Panc1 (cell line): ENCODE measurements around the gene INPP5F.
"Not testable (repeated sequence)": the region's sequence is repeated elsewhere in the genome, so short reads cannot be mapped to it uniquely, and the experiment has no call there.

Source experiments
- POLR2AphosphoS5 ChIP-seq: IDR thresholded peaks from 2 replicates; pipeline ENCODE4 v1.6.1; 2012; ENCODE audit warnings: mild to moderate bottlenecking, low read depth, low read length, moderate library complexity
- TF ChIP-seq, protein P1 (sequence below): fragments of 450-650 bp; IDR thresholded peaks from 2 replicates; pipeline ENCODE4 v1.5.1; 2017; ENCODE audit warnings: mild to moderate bottlenecking

- TF ChIP-seq, protein P1, sequence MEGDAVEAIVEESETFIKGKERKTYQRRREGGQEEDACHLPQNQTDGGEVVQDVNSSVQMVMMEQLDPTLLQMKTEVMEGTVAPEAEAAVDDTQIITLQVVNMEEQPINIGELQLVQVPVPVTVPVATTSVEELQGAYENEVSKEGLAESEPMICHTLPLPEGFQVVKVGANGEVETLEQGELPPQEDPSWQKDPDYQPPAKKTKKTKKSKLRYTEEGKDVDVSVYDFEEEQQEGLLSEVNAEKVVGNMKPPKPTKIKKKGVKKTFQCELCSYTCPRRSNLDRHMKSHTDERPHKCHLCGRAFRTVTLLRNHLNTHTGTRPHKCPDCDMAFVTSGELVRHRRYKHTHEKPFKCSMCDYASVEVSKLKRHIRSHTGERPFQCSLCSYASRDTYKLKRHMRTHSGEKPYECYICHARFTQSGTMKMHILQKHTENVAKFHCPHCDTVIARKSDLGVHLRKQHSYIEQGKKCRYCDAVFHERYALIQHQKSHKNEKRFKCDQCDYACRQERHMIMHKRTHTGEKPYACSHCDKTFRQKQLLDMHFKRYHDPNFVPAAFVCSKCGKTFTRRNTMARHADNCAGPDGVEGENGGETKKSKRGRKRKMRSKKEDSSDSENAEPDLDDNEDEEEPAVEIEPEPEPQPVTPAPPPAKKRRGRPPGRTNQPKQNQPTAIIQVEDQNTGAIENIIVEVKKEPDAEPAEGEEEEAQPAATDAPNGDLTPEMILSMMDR = not testable (repeated sequence)
- not testable (repeated sequence) for TF ChIP-seq POLR2AphosphoS5
Observed at GRCh38 chr10:119869398-119869797, 143.5 kb downstream of the INPP5F start.
